Panc1 (cell line): ENCODE results near the gene EXD3. TPM values are rescaled to one million over a fixed set of nuclear protein-coding genes. Genes with fewer than 3 reads are reported as not detected.
A peak's percentile ranks its signal among the peaks of the same experiment; 100 is the strongest.

Experiments
- ATAC-seq: fragments of 200-7000 bp; cut with Tn5 transposase; 2 replicates; pipeline ENCODE4 v1.9.1; 2020; ENCODE audit warnings: mild to moderate bottlenecking, moderate library complexity
- BruUV-seq: library from RNA; stranded (reverse); fragments of 400-500 nt; replicated peaks from 2 replicates; lab custom pipeline; 2021; lab: Mats Ljungman, UMichigan
- CTCF ChIA-PET: fragments of 300-600 bp; sonication (Branson Sonifier 250); formaldehyde crosslinking; loops from one replicate; lab custom pipeline; 2022; ENCODE audit warnings: antibody characterized with exemption; lab: Charles Lee
- POLR2A ChIA-PET: fragments of 300-600 bp; sonication (Branson Sonifier 250); formaldehyde crosslinking; loops from one replicate; lab custom pipeline; 2022; ENCODE audit warnings: antibody characterized with exemption; lab: Charles Lee
- DNase-seq: peaks from one replicate; pipeline ENCODE4 v3.0.0-alpha.2; 2010; ENCODE audit warnings: low read depth, low spot score
- H3K27ac ChIP-seq: 2 replicates; pipeline ENCODE4 v1.5.1; 2011; ENCODE audit warnings: mild to moderate bottlenecking, low read length, inconsistent platforms
- H3K27me3 ChIP-seq: fragments of 200-500 bp; sonication (Bioruptor generic); 2 replicates; pipeline ENCODE4 v1.6.0; 2014; ENCODE audit warnings: low read length, inconsistent platforms; ENCODE audit not compliant: control insufficient read depth, insufficient read depth
- H3K36me3 ChIP-seq: fragments of 200-500 bp; sonication (Bioruptor generic); 2 replicates; pipeline ENCODE4 v1.5.1; 2014; ENCODE audit warnings: inconsistent platforms, mild to moderate bottlenecking, low read length, moderate library complexity; ENCODE audit not compliant: control insufficient read depth, insufficient read depth
- H3K4me1 ChIP-seq: 2 replicates; pipeline ENCODE4 v1.5.1; 2011; ENCODE audit warnings: inconsistent platforms, mild to moderate bottlenecking, low read length, moderate library complexity; ENCODE audit not compliant: control insufficient read depth, insufficient read depth
- H3K4me3 ChIP-seq, 2 experiments: 2 replicates each; pipeline ENCODE4 v1.5.1; 2011 to 2012; ENCODE audit warnings: low read depth in 2 of 2, low read length in 2 of 2, mild to moderate bottlenecking in 2 of 2, inconsistent platforms in 1 of 2, moderate library complexity in 1 of 2
- H3K9me3 ChIP-seq: fragments of 200-500 bp; sonication (Bioruptor generic); 2 replicates; pipeline ENCODE4 v1.5.1; 2014; ENCODE audit warnings: low read depth, mild to moderate bottlenecking, inconsistent platforms, low read length, moderate library complexity; ENCODE audit not compliant: control insufficient read depth, insufficient read depth
- POLR2AphosphoS5 ChIP-seq: IDR thresholded peaks from 2 replicates; pipeline ENCODE4 v1.6.1; 2012; ENCODE audit warnings: mild to moderate bottlenecking, low read depth, low read length, moderate library complexity
- SIN3A ChIP-seq: IDR thresholded peaks from 2 replicates; pipeline ENCODE4 v1.6.1; 2012; ENCODE audit warnings: low read depth, mild to moderate bottlenecking, low read length, moderate library complexity, borderline replicate concordance; ENCODE audit not compliant: insufficient read depth
- TCF7L2 ChIP-seq: IDR thresholded peaks from 2 replicates; pipeline ENCODE4 v1.6.1; 2011; ENCODE audit warnings: mild to moderate bottlenecking, low read depth, low read length, inconsistent platforms
- in situ Hi-C: cut with HindIII; loops from 2 replicates; pipeline ENCODE4 v1.10.0; 2016; ENCODE audit warnings: low sequenced_read_pairs, low pct_unique_long_range_greater_than_20kb
- intact Hi-C: fragments of 100-400 bp; cut with micrococcal nuclease; formaldehyde crosslinking; loops from one replicate; pipeline ENCODE4 v1.10.0; 2022; ENCODE audit not compliant: unreplicated experiment
- total RNA-seq: library from RNA; stranded (reverse); gene quantifications from one replicate; pipeline ENCODE4 v1.2.1, GENCODE V29; 2021; ENCODE audit not compliant: unreplicated experiment
- TF ChIP-seq, protein P1 (sequence below): fragments of 450-650 bp; IDR thresholded peaks from 2 replicates; pipeline ENCODE4 v1.5.1; 2017; ENCODE audit warnings: mild to moderate bottlenecking
- TF ChIP-seq, protein P2 (sequence below), 2 experiments: IDR thresholded peaks; 2 replicates each; pipeline ENCODE4 v1.6.1; 2011 to 2012; ENCODE audit warnings: low read depth in 2 of 2, control low read depth in 1 of 2, low read length in 1 of 2, mild to moderate bottlenecking in 1 of 2, moderate library complexity in 1 of 2; ENCODE audit not compliant: insufficient read depth in 1 of 2

The EXD3 gene
- total RNA-seq, 1 experiment from 2014 or later, result 9.2 TPM

DNA sequence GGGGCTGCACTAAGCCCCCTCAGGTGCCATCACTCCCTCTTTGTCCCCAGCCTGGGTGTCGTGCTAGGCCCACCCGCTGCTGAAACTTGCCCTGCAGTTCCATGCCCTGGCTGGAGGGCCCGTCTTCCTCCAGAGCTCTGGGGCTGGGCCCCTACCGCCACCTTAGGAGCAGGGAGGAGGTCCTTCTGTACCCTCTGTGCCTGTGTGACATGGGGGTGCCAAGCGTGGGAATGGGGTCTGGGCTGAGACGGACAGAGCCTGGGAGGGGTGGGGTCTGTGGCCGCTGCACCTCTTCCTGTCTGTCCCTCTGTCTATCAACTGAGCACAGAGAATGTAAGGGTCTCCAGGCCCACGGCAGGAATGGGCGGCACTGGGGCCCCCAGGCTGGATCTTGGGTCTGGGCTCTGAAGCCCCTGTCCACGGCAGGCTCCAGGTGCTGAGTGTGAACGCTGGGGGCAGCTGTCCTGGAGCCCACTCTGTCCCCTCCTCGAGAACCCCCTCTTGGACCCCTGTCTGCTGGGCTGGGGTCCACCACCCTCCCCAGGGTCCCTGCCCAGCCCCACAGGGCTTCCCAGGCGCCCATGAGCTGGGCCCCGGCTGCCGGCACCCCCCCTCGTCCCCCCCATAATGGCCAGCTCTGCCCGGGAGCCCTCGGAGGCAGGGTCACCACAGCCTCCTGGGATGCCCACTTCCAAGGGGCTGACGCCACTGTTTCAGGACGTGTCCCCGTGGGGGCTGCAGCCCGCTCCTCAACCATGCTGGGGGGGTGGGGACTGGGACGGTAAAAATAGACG is 105.0 kb downstream of the EXD3 start:
- Histone ChIP-seq H3K36me3 (no peaks in the 10 kb centered on the region), H3K4me3 (no peak overlapping the region), H3K27ac (no peak overlapping the region), H3K9me3 (no peaks in the 10 kb centered on the region), H3K4me1 (no peaks in the 10 kb centered on the region; the same call in 1 of the 2 replicates), H3K27me3 (no peaks in the 10 kb centered on the region)
- no peak for ATAC-seq
- in situ Hi-C loops, result no loop called here
- CTCF ChIA-PET, result no interaction called here
- no TSS peak for BruUV-seq
- POLR2A ChIA-PET, result no interaction called here
- intact Hi-C loops, result no loop called here
- no peak for DNase-seq
- TF ChIP-seq, protein P1, sequence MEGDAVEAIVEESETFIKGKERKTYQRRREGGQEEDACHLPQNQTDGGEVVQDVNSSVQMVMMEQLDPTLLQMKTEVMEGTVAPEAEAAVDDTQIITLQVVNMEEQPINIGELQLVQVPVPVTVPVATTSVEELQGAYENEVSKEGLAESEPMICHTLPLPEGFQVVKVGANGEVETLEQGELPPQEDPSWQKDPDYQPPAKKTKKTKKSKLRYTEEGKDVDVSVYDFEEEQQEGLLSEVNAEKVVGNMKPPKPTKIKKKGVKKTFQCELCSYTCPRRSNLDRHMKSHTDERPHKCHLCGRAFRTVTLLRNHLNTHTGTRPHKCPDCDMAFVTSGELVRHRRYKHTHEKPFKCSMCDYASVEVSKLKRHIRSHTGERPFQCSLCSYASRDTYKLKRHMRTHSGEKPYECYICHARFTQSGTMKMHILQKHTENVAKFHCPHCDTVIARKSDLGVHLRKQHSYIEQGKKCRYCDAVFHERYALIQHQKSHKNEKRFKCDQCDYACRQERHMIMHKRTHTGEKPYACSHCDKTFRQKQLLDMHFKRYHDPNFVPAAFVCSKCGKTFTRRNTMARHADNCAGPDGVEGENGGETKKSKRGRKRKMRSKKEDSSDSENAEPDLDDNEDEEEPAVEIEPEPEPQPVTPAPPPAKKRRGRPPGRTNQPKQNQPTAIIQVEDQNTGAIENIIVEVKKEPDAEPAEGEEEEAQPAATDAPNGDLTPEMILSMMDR, result no peak
- TF ChIP-seq POLR2AphosphoS5, result no peak
- TF ChIP-seq, protein P2, sequence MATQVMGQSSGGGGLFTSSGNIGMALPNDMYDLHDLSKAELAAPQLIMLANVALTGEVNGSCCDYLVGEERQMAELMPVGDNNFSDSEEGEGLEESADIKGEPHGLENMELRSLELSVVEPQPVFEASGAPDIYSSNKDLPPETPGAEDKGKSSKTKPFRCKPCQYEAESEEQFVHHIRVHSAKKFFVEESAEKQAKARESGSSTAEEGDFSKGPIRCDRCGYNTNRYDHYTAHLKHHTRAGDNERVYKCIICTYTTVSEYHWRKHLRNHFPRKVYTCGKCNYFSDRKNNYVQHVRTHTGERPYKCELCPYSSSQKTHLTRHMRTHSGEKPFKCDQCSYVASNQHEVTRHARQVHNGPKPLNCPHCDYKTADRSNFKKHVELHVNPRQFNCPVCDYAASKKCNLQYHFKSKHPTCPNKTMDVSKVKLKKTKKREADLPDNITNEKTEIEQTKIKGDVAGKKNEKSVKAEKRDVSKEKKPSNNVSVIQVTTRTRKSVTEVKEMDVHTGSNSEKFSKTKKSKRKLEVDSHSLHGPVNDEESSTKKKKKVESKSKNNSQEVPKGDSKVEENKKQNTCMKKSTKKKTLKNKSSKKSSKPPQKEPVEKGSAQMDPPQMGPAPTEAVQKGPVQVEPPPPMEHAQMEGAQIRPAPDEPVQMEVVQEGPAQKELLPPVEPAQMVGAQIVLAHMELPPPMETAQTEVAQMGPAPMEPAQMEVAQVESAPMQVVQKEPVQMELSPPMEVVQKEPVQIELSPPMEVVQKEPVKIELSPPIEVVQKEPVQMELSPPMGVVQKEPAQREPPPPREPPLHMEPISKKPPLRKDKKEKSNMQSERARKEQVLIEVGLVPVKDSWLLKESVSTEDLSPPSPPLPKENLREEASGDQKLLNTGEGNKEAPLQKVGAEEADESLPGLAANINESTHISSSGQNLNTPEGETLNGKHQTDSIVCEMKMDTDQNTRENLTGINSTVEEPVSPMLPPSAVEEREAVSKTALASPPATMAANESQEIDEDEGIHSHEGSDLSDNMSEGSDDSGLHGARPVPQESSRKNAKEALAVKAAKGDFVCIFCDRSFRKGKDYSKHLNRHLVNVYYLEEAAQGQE (IDR thresholded peaks at IDR 0.05; ENCODE audit: insufficient read depth in 1 of 2, low read depth in 2 of 2, low read length in 1 of 2), result no peak

DNA sequence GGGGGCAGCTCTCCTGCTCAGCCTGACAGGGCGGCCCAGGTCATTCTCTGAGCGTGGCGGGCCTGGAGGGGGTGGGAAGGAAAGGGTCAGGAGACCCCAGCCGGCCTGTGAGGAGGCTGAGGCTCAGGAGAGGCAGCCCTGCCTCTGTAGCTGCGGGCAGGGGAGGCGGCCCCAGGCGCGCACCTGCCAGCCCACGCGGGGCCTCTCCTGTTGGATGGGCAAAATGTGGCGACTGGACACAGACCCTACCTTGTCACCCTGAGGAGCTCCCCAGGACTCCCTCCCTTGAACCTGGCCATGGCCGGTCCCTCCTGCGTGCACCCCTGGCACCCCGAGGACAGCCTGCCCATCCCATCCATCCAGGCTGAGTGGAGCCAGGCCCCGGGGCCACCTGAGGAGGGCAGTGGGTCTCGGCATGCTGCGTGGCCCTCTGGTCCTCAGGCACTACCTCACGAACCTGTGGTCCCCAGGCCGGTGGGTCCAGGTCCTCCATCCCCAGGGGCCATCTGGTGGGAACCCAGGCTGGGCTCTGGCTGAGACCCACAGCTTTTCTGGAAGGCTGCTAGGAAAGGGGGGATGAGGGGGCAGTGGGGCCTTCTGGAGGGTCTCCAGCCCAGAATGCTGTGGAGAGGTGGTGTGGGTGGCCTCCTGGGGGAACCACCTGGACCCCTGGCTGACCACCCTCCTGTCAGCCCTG is 105.8 kb downstream of the EXD3 start:
- CTCF ChIA-PET, result no interaction called here

More for the DNA sequence above, 105.8 kb downstream of the EXD3 start:
- Histone ChIP-seq H3K36me3 (no peaks in the 10 kb centered on the region), H3K9me3 (no peaks in the 10 kb centered on the region), H3K4me3 (no peak overlapping the region), H3K27me3 (no peaks in the 10 kb centered on the region), H3K27ac (peak overlapping the region; percentile 68; the same call in 1 of the 2 replicates), H3K4me1 (no peaks in the 10 kb centered on the region; the same call in 1 of the 2 replicates)
- POLR2A ChIA-PET, result no interaction called here
- in situ Hi-C loops, result no loop called here
- intact Hi-C loops, result no loop called here
- ATAC-seq (no peak), DNase-seq (no peak)
- TF ChIP-seq, protein P1, result no peak
- no peak for TF ChIP-seq TCF7L2
- TF ChIP-seq POLR2AphosphoS5, result no peak
- no peak for TF ChIP-seq SIN3A
- TF ChIP-seq, protein P2 (IDR thresholded peaks at IDR 0.05; ENCODE audit: insufficient read depth in 1 of 2, low read depth in 2 of 2, low read length in 1 of 2), result no peak
- BruUV-seq, result no TSS peak
